GDM1 (cell line): ENCODE measurements around the gene TRIM26.
"Not testable (repeated sequence)": the region's sequence is repeated elsewhere in the genome, so short reads cannot be mapped to it uniquely, and the experiment has no call there.

ENCODE experiments used
- DNase-seq: peaks from one replicate; lab custom pipeline; 2025; lab: John Stamatoyannopoulos, UW

TRIM26 gene

GRCh38 chr6:30152910-30153610, 60.1 kb downstream of the TRIM26 start:
- no peak for DNase-seq

DNA sequence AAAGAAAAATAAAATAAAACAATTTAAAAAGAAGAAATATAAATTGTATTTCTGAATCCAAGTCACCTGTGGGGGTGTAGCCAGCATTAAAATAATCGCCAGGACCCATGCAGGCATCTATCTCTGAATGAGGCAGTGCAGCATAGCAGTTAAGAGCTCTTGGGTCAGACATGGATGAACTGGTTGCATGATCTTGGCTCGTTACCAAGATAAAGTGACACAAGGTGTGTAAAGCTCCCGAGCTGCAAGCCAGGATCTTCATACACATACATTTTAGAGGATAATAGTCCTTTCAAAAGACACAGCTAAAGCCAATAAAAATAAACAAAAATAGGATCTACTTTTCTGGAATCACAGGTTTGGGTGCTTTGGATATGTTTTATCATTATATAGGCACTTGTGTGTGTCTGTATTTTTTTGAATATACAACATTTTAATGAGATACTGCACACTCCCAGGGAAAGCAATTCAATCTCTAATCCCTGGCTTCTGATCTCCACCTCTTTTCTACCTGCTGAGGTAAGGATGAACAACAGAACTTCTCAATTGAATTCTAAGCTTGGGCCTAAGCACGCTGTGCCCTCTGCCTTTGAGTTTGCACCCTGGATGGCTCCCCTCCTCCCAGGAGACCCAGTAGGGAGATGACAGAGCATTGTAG, 61.1 kb downstream of the TRIM26 start:
- DNase-seq = no peak

DNA sequence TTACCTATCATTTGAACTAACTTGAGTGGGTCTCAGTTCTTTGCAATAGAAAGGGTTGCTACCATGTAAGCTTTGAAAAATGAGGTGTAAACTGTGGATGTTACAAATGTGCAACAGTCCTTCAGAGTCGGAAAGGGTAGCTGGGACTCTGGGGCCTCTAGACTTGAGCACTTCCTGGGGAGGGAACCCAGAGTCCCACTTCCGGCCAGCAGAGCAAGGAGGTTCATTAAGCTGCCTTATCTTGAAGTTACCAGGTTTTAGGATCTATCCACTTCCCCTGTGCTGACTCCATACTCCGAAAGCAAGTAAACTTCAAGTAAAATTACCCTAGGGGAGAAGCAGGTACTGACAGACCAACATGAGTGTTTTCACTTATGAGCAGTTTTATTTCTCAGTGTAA, 61.6 kb downstream of the TRIM26 start:
- DNase-seq = peak; percentile 71

GRCh38 chr6:30150671-30151395, 62.4 kb downstream of the TRIM26 start:
- DNase-seq = no peak

DNA sequence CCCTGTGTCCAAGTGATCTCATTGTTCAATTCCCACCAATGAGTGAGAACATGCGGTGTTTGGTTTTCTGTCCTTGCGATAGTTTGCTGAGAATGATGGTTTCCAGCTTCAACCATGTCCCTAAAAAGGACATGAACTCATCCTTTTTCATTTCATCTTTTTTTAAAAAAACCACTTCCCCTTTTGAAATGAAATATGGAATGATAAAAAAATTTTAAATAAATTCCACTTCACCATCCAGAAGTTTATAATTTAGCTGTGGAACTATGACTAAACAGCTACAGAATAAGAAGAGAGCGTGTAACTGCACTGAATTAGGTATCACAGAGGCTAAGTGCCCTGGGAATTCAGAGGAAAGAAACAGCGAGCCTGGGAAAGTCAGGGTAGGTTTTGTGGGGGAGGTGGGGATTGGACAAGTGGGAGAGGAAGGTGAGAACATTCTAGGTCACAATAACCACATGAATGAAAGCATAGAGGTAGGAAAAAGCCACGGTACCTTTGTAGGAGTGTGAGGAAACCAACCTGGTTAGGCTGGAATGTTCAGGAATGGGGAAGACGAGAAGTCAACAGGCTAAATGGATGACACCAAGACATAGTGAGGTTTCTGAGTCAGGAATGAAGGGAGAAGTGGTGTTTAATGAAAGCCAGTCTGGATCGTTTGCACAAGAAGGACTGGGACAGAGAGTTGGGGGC, 63.2 kb downstream of the TRIM26 start:
- no peak for DNase-seq

- DNase-seq = no peak
Observed at GRCh38 chr6:30149234-30149633, 64.0 kb downstream of the TRIM26 start.

- no peak for DNase-seq
Observed at GRCh38 chr6:30147096-30147495, 66.1 kb downstream of the TRIM26 start.

DNA sequence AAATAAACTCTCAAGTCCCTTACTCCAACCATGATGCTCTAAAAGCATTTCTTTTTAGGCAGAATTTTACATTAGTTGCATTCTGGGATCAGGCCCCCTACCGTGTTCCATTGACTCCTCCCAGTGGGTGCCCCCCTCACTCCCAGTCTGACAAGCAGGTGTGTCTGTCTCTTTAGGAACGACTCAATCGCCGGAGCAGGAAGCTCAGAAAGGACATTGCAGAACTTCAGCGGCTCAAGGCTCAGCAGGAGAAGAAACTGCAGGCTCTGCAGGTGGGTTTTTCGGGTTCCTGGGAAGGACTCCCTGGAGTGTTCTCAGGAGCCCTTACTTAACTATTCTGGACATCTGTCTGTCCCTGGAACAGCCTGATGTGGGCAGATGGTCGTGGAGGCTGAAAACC, 67.4 kb downstream of the TRIM26 start:
- DNase-seq = no peak

DNA sequence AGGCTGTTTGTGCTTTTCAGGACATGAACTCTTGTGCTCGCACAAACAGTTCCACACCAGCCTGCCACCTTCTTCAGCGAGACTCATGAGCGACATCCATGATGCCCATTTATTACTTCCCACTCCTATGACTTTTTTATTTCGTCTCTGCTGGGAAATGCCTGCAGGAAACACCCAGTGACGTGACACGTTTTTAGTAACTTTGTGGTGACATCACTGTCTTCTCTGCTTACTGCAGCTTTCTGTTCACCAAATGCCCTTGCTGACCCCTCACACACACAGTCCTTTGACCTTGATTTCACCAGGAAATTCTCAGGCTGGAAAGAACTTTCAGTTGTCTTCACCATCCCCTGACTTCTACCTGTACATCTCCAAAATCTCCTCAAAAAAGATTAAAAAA, 68.4 kb downstream of the TRIM26 start:
- DNase-seq = no peak

DNA sequence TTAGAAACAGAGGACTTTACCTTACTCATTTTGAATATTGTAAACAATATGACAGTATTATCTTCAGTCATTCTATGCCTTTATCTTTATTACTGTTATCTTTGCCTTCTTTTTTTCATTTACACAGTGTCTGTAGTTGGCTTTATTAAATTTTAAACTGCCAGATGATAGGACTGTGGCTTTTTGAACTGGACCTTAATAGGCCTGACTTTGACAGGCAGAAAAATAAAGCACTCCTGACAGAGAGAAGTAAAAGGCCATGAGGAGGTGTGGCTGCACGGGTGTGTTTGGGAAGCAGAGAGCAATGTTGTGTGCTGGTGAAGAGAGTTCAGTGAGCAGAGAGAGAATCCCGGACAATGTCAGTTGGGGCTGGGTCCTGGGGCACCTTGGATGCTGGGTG, 69.4 kb downstream of the TRIM26 start:
- no peak for DNase-seq

DNA sequence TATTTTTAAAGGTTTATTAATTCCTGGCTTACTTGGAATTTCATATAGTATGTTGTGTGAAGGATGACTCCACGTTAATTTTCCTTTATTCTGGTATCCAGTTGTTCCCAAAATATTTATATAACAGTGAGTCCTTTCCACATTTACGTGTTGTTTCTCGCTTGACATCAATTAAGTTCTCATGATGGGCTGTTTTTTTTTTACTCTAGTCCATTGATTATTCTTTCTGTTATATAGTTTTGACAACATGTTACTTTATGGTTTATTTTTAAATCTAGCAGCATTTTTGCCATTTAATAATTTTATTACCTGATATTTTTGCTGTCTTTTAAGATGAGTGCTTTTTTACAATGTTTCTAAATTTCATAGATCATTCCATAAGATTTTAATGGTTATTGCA, 70.5 kb downstream of the TRIM26 start:
- no peak for DNase-seq

GRCh38 chr6:30140240-30140639, 73.0 kb downstream of the TRIM26 start:
- not testable (repeated sequence) for DNase-seq

- DNase-seq = no peak
Observed at GRCh38 chr6:30136570-30137286, 76.5 kb downstream of the TRIM26 start.

- DNase-seq = no peak
Observed at GRCh38 chr6:30135757-30136156, 77.4 kb downstream of the TRIM26 start, which contains the start of gene TRIM40. Gene TRIM40 (plus strand): TSS chr6:30136140. CDS start chr6:30137037, 897 bp downstream.

- DNase-seq = no peak
Observed at GRCh38 chr6:30135147-30135546, 78.1 kb downstream of the TRIM26 start.
